Activated CD8-positive, alpha-beta memory T cell treated with anti-CD3 and anti-CD28 coated beads, Interleukin-2, amount 10 ng/mL, durations not matched to agents 7 days and 5 days (primary cell): Measurements from ENCODE around the gene TPM2. TPM values are rescaled to one million over a fixed set of nuclear protein-coding genes. Genes with fewer than 3 reads are reported as not detected.
A peak's percentile ranks its signal among the peaks of the same experiment; 100 is the strongest.

ENCODE experiments used
- ATAC-seq: fragments of 150-1000 bp; cut with Tn5 transposase; one replicate; pipeline ENCODE4 v1.10.0; 2021; ENCODE audit warnings: moderate library complexity
- CTCF ChIA-PET: fragments of 350-600 bp; sonication (Branson Sonifier 250); formaldehyde crosslinking; loops from one replicate; lab custom pipeline; 2021; ENCODE audit warnings: antibody characterized with exemption; lab: Charles Lee
- DNase-seq: peaks from one replicate; pipeline ENCODE4 v3.0.0-alpha.2; 2020
- H3K27ac Mint-ChIP-seq: one replicate; pipeline ENCODE4 v1.8.0; 2021; ENCODE audit warnings: mild to moderate bottlenecking, mixed read lengths
- H3K27me3 Mint-ChIP-seq: one replicate; pipeline ENCODE4 v1.8.0; 2021; ENCODE audit warnings: mixed read lengths
- H3K36me3 Mint-ChIP-seq: one replicate; pipeline ENCODE4 v1.8.0; 2021; ENCODE audit warnings: mild to moderate bottlenecking, mixed read lengths
- H3K4me1 Mint-ChIP-seq: one replicate; pipeline ENCODE4 v1.8.0; 2021; ENCODE audit warnings: mixed read lengths
- H3K4me3 Mint-ChIP-seq: one replicate; pipeline ENCODE4 v1.8.0; 2021; ENCODE audit warnings: mild to moderate bottlenecking, moderate library complexity, mixed read lengths
- H3K9me3 Mint-ChIP-seq: one replicate; pipeline ENCODE4 v1.8.0; 2022; ENCODE audit warnings: low read depth, mixed read lengths
- total RNA-seq, 2 experiments: library from RNA; stranded (reverse); gene quantifications; one replicate each; pipeline ENCODE4 v1.2.3, GENCODE V29; 2021

The TPM2 gene
- total RNA-seq, 2 experiments from 2014 or later: 6.1 to 12.1 TPM

DNA sequence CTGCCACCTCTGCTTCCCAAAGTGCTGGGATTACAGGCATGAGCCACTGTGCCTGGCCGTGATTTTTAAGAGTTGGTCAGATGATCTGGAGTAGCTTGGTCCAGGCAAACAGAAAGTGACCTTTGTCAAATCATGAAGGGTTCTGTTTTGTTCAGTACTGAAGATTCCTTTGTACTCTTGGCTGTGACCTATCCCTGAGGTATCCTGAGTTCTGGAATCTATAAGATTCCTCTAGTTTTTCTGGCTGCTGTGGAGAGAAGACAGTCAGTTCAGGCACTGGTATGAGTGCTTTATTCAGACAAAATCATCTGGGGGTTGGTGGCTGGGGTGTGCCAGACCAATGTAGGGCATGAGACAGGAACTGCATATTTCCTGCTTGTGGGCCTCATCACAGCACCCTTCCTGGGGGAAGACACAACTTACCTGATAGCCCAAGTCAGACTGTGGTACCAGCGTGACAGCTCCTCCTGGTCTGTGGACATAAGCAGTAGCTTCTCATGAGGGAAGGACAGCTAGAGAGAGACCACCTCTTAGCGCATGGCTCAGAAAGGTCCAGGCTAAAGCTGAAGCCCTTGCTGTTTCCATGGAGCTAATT is 27.9 kb downstream of the TPM2 start:
- Mint-ChIP-seq H3K4me3 (peak overlapping the region; percentile 48), H3K36me3 (peaks cover 31% of the 10 kb centered on the region), H3K4me1 (peaks cover 82% of the 10 kb centered on the region), H3K9me3 (no peaks in the 10 kb centered on the region), H3K27me3 (peaks cover 4% of the 10 kb centered on the region), H3K27ac (peak overlapping the region; percentile 85)
- DNase-seq (peak; percentile 56), ATAC-seq (no peak)
- CTCF ChIA-PET: interaction anchor here (1.2 to 14.2 kb wide), 9 partner anchors 14 to 74 kb away, joined by 3 to 208 read pairs (median 6); partner anchors contain the start of genes CD72, CREB3, SIT1 and TLN1

DNA sequence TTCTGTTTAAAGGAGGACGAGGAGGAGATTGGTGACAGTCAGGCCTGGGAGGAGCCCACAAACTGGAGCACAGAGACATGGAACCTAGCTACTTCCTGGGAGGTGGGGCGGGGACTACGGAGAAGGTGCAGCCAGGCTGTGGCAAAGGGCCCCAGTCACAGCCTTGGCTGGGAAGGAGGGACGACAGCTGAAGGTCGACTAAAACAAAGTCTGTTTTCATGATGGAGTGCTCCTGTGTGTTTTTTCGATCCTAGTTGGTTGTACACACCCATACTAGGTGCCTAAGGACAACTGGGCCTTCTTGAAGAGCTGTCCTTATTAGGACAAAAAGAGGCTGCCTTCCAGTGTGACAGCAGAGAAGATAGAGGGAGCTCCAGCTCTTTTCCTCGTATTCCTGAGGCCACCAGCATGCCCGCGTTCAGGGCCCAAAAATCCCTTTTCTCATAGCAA is 28.7 kb downstream of the TPM2 start:
- H3K27me3 Mint-ChIP-seq: peaks cover 4% of the 10 kb centered on the region
- H3K9me3 Mint-ChIP-seq: no peaks in the 10 kb centered on the region
- DNase-seq (no peak), ATAC-seq (no peak)
- peak overlapping the region; percentile 6 for H3K27ac Mint-ChIP-seq
- H3K36me3 Mint-ChIP-seq: peaks cover 31% of the 10 kb centered on the region
- CTCF ChIA-PET: interaction anchor here (1.0 to 14.2 kb wide), 11 partner anchors 13 to 86 kb away, joined by 3 to 208 read pairs (median 5); partner anchors contain the start of genes CD72, CREB3, SIT1 and TESK1
- no peak overlapping the region for H3K4me3 Mint-ChIP-seq
- H3K4me1 Mint-ChIP-seq: peaks cover 83% of the 10 kb centered on the region

DNA sequence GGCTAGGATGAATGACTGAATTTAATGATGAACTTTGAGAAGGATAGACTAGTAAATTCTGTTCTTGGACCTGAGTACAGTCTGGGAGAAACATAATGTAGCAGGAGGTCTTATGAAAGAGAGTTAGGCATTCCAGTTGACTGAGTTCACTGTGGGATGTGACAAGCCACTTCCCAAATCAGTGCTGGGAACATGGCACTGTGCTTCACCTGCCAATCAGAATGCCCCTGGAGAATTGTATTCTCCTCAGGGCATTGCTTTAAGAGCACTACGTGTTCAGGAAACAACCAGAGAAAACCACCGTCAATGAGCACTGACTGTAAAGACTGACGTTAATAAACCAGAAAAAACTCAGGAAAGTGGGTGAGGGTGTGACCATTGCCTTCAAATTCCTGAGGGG is 30.4 kb downstream of the TPM2 start:
- H3K36me3 Mint-ChIP-seq: peaks cover 31% of the 10 kb centered on the region
- CTCF ChIA-PET: interaction anchor here (0.7 to 14.2 kb wide), 19 partner anchors 11 to 223 kb away, joined by 3 to 208 read pairs (median 10); partner anchors contain the start of genes CD72, CREB3, SIT1 and TESK1
- ATAC-seq: no peak
- peaks cover 75% of the 10 kb centered on the region for H3K4me1 Mint-ChIP-seq
- H3K27ac Mint-ChIP-seq: peak overlapping the region; percentile 95
- no peak for DNase-seq
- H3K4me3 Mint-ChIP-seq: peak overlapping the region; percentile 84
- H3K9me3 Mint-ChIP-seq: no peaks in the 10 kb centered on the region
- peaks cover 4% of the 10 kb centered on the region for H3K27me3 Mint-ChIP-seq

DNA sequence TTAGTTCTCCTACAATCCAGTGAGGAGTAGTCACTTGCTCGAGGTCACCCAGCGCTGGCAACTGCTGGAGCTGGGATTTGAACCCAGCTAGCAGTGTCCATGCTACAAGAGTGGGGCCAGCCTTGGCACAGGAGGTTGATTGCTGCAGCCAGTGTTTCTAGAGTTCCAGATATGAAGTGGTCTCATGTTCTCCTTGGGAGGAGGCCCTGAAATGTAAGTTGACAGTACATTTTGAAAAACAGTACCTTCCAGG is 30.8 kb downstream of the TPM2 start:
- peaks cover 31% of the 10 kb centered on the region for H3K36me3 Mint-ChIP-seq
- H3K4me3 Mint-ChIP-seq: peak overlapping the region; percentile 84
- H3K4me1 Mint-ChIP-seq: peaks cover 70% of the 10 kb centered on the region
- peak overlapping the region; percentile 95 for H3K27ac Mint-ChIP-seq
- peaks cover 4% of the 10 kb centered on the region for H3K27me3 Mint-ChIP-seq
- DNase-seq (no peak), ATAC-seq (no peak)
- no peaks in the 10 kb centered on the region for H3K9me3 Mint-ChIP-seq
- CTCF ChIA-PET: interaction anchor here (0.7 to 14.2 kb wide), 21 partner anchors 11 to 223 kb away, joined by 3 to 208 read pairs (median 9); partner anchors contain the start of genes CD72, CREB3, RGP1 and SIT1

DNA sequence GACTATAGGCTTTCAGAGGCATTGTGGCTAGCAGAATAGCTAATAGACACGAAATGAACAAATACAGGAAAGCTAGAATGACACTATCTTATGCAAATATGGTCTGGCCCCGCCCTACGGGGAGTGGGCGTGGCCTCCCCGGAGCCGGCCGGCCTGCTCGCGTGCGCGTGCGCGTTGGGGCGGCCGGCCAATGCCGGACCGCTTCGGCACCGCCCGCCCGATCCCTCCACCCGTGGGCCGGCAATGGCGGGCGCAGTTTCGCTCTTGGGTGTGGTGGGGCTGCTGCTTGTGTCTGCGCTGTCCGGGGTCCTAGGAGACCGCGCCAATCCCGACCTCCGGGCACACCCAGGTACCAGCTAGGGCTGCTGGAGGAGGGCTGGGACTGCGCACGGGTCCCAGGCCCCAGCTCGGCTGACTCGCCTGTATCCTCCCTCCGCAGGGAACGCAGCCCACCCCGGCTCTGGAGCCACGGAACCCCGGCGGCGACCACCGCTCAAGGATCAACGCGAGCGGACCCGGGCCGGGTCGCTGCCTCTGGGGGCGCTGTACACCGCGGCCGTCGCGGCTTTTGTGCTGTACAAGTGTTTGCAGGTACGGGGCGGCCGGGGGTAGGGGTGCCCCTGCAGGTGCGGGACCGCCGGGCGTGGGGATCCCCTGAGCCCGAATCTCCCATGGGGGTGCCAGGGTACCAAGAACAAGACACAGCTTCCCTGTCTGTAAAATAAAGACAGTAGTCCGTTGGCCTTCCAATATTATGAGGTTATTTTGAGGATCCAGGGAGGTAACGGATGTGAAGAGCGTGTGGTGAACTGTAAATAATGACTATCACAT is 31.4 kb downstream of the TPM2 start, which contains the start of gene CCDC107:
Gene CCDC107 (plus strand): TSS at position 156 of the 831 bp plus-strand sequence. CDS start 88 bp downstream, at position 244.
- peaks cover 29% of the 10 kb centered on the region for H3K36me3 Mint-ChIP-seq
- CTCF ChIA-PET: interaction anchor here (0.6 to 14.2 kb wide), 32 partner anchors 8 to 224 kb away, joined by 3 to 208 read pairs (median 4); partner anchors contain the start of genes CD72, CREB3, RGP1 and SIT1

DNA sequence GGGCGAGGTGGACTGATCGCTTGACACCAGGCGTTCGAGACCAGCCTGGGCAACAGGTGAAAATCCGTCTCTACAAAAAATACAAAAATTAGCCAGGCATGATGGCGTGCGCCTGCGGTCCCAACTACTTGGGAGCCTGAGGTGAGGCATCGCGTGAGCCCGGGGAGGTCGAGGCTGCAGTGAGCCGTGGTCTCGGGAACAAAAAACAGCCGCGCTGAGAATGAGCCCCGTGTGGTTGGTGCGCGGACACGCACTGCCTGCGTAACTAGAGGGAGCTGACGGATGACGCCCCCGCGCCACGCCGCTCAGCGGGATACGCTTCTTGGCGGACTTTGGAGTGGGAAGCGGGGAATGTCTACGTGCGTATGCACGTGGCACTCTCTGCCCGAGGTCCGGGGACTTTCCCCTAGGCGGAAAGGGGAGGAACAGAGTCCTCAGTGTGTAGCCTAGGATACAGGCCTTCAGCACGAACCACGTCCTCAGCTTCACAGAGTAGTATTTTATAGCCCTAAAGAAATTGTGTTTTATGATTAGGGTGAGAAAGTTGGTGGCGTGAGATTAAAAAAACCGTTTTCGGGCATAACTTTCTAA is 32.1 kb downstream of the TPM2 start, which contains the start of gene RMRP:
Gene RMRP (minus strand): TSS at position 474 of the 591 bp plus-strand sequence.
- H3K36me3 Mint-ChIP-seq: peaks cover 24% of the 10 kb centered on the region
- ATAC-seq (peak; percentile 92), DNase-seq (peak; percentile 95)
- H3K4me3 Mint-ChIP-seq: peak within 1 kb of the TSS; percentile 84
- H3K27ac Mint-ChIP-seq: peak within 1 kb of the TSS; percentile 95
- peaks cover 4% of the 10 kb centered on the region for H3K27me3 Mint-ChIP-seq
- no peaks in the 10 kb centered on the region for H3K9me3 Mint-ChIP-seq
- H3K4me1 Mint-ChIP-seq: peaks cover 61% of the 10 kb centered on the region
- CTCF ChIA-PET: interaction anchor here (0.6 to 14.2 kb wide), 27 partner anchors 9 to 191 kb away, joined by 3 to 208 read pairs (median 6); partner anchors contain the start of genes CD72, CREB3, RGP1 and SIT1

More for the DNA sequence above, 31.4 kb downstream of the TPM2 start, which contains the start of gene CCDC107:
- Mint-ChIP-seq H3K27ac (peak within 1 kb of the TSS; percentile 95), H3K4me1 (peaks cover 66% of the 10 kb centered on the region), H3K9me3 (no peaks in the 10 kb centered on the region), H3K27me3 (peaks cover 4% of the 10 kb centered on the region), H3K4me3 (peak within 1 kb of the TSS; percentile 84)
- ATAC-seq (peak; percentile 71), DNase-seq (peak; percentile 86)

DNA sequence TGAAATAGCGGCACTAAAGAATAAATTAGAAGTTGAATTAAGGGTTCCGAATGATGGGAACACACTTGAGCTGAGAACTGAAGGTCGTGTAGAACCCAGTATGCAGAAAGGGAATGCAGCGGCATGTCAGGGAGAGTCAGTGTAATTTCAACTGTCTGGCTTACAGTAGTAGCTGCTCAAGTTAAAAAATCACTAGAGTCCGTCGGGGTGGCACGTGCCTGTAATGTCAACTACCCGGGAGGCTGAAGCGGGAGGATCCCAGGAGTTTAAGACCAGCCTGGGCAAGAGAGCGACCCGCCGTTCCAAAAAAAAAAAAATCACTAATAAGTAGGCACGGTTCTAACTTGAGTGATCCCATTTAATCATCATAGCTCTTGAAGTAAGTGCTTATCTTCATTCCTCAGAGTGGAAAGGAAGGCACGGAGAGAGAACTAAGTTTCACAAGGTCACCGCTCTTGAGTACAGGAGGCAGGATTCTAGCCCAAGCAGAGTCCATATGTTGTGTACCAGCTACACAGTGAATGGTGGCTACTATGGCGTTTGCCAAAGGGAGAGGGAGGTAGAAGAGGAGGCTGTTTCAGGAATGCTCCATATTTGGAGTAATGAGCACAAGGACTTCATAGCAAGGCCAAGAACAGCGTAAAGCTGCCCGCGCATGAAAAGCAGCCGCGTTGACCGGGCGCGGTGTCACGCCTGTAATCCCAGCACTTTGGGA is 32.7 kb downstream of the TPM2 start:
- peak overlapping the region; percentile 84 for H3K4me3 Mint-ChIP-seq
- ATAC-seq (no peak), DNase-seq (no peak)
- H3K4me1 Mint-ChIP-seq: peaks cover 59% of the 10 kb centered on the region
- H3K27me3 Mint-ChIP-seq: peaks cover 4% of the 10 kb centered on the region
- peaks cover 22% of the 10 kb centered on the region for H3K36me3 Mint-ChIP-seq
- peak overlapping the region; percentile 95 for H3K27ac Mint-ChIP-seq
- no peaks in the 10 kb centered on the region for H3K9me3 Mint-ChIP-seq
- CTCF ChIA-PET: interaction anchor here (0.8 to 14.2 kb wide), 20 partner anchors 9 to 191 kb away, joined by 3 to 208 read pairs (median 8); partner anchors contain the start of genes CD72, CREB3, RGP1 and SIT1

DNA sequence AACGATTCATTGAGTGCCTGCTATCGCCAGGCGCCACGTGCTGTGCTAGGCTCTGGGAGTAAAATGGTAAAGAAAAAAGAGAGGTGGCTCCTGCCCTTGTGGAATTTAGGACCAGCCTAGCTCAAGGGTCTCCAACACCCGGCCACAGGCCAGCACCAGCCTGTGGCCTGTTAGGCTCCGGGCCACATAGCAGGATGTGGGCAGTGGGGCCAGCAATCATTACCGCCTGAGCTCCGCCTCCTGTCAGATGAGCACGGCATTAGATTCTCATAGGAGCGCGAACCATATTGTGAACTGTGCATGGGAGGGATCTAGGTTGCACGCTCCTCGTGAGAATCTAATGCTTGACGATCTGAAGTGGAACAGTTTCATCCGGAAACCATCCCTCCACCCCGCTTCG is 33.4 kb downstream of the TPM2 start:
- no peak overlapping the region for H3K27ac Mint-ChIP-seq
- peaks cover 4% of the 10 kb centered on the region for H3K27me3 Mint-ChIP-seq
- H3K4me3 Mint-ChIP-seq: peak overlapping the region; percentile 8
- H3K36me3 Mint-ChIP-seq: peaks cover 18% of the 10 kb centered on the region
- H3K9me3 Mint-ChIP-seq: no peaks in the 10 kb centered on the region
- ATAC-seq (no peak), DNase-seq (no peak)
- peaks cover 60% of the 10 kb centered on the region for H3K4me1 Mint-ChIP-seq
- CTCF ChIA-PET: interaction anchor here (0.8 to 14.2 kb wide), 7 partner anchors 8 to 100 kb away, joined by 3 to 208 read pairs (median 10); partner anchors contain the start of genes CD72 and SIT1

DNA sequence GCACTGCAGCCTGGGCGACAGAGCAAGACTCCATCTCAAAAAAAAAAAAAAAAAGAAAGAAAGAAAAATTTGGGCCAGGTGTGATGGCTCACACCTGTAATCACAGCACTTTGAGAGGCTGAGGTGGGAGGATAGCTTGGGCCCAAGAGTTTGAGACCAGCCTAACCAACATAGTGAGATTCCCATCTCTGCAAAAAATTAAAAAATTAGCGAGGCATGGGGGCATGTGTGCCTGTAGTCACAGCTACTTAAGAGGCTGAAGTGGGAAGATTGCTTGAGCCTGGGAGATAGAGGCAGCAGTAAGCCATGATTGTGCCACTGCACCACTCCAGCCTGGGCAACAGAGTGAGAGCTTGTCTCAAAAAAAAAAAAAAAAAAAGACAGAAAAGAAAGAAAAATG is 36.1 kb downstream of the TPM2 start:
- H3K4me3 Mint-ChIP-seq: no peak overlapping the region
- H3K9me3 Mint-ChIP-seq: no peaks in the 10 kb centered on the region
- peaks cover 12% of the 10 kb centered on the region for H3K36me3 Mint-ChIP-seq
- DNase-seq (no peak), ATAC-seq (no peak)
- no peak overlapping the region for H3K27ac Mint-ChIP-seq
- peaks cover 48% of the 10 kb centered on the region for H3K4me1 Mint-ChIP-seq
- H3K27me3 Mint-ChIP-seq: peaks cover 4% of the 10 kb centered on the region
- CTCF ChIA-PET: interaction anchor here (0.6 to 3.1 kb wide), 4 partner anchors 39 to 50 kb away, joined by 3 to 10 read pairs (median 4); no protein-coding TSS in a partner anchor

DNA sequence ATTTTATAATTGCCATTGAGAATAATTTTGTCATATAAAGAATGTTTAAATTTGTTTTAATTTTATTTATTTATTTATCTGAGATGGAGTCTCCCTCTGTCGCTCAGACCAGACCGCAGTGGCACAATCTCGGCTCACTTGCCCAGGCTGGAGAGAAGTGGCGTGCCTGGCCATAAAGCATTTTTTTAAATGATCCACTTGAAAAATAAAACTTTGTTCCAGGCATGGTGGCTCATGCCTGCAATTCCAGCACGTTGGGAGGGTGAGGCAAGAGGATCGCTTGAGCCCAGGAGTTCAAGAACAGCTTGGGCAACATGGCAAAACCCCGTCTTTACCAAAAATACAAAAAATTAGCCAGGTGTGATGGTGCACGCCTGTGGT is 36.9 kb downstream of the TPM2 start:
- no peak for ATAC-seq
- peaks cover 2% of the 10 kb centered on the region for H3K27me3 Mint-ChIP-seq
- no peak overlapping the region for H3K27ac Mint-ChIP-seq
- CTCF ChIA-PET: interaction anchor here (1.2 to 2.0 kb wide), 3 partner anchors 44 to 49 kb away, joined by 4 to 6 read pairs (median 4); no protein-coding TSS in a partner anchor
- peaks cover 18% of the 10 kb centered on the region for H3K36me3 Mint-ChIP-seq
- no peaks in the 10 kb centered on the region for H3K9me3 Mint-ChIP-seq
- peaks cover 54% of the 10 kb centered on the region for H3K4me1 Mint-ChIP-seq
- H3K4me3 Mint-ChIP-seq: no peak overlapping the region
- no peak for DNase-seq

DNA sequence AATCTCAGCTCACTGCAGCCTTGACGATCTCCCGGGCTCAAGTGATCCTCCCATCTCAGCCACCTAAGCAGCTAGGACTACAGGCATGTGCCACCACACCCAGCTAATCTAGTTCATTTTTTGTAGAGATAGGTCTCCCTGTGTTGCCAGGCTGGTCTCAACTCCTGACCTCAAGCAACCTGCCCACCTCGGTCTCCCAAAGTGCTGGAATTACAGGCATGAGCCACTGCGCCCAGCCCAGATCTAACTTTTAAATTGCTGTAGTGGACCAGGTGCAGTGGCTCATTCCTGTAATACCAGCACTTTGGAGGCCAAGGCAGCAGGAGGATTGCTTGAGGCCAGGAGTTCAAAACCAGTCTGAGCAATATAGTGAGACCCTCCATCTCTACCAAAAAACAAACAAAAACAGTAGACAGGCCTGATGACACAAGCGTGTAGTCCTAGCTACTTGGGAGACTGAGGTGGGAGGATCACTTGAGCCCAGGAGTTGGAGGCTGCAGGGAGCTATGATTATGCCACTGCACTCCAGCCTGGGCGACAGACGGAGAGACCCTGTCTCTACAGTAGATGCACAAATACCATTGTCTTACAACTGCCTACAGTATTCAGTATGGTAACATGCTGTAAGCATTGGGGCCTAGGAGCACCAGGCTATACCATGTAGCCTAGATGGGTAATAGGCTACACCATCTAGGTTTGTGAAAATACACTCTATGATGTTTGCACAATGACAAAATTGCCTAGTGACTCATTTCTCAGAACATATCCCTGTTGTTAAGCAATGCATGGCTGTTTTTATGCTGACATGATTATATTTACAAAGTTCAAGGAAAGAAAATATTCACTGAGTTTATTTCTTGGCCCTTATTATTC is 37.5 kb downstream of the TPM2 start:
- Mint-ChIP-seq H3K4me3 (no peak overlapping the region), H3K4me1 (peaks cover 54% of the 10 kb centered on the region), H3K27ac (peak overlapping the region; percentile 57), H3K27me3 (no peaks in the 10 kb centered on the region), H3K36me3 (peaks cover 20% of the 10 kb centered on the region), H3K9me3 (no peaks in the 10 kb centered on the region)
- ATAC-seq (no peak), DNase-seq (no peak)
- CTCF ChIA-PET: interaction anchor here (1.0 to 2.0 kb wide), 3 partner anchors 35 to 48 kb away, joined by 3 to 6 read pairs (median 4); no protein-coding TSS in a partner anchor
